ENCODE data around the gene LANCL1.
A peak's percentile ranks its signal among the peaks of the same experiment; 100 is the strongest.

LANCL1 gene

GRCh38 chr2:210476194-210477128 is at the start of gene LANCL1:
Gene LANCL1 (minus strand): TSS chr2:210476759. CDS start chr2:210476396, 363 bp downstream.
- peak; percentile 89 for DNase-seq (ENCODE audit: insufficient read length, low spot score)
- peak; percentile 23 for FAIRE-seq

- no peak for DNase-seq (ENCODE audit: insufficient read length, low spot score)
These were observed 48.0 kb upstream of the LANCL1 start for GRCh38 chr2:210524533-210524932.

GRCh38 chr2:210523650-210524289 is 47.2 kb upstream of the LANCL1 start:
- DNase-seq (ENCODE audit: insufficient read length, low spot score) (no peak), FAIRE-seq (no peak)

More at GRCh38 chr2:210524533-210524932, 48.0 kb upstream of the LANCL1 start:
- no peak for FAIRE-seq

- FAIRE-seq, result no peak
- no peak for DNase-seq (ENCODE audit: insufficient read length, low spot score)
These were observed 45.8 kb upstream of the LANCL1 start for GRCh38 chr2:210522399-210522798.

- no peak for FAIRE-seq
- no peak for DNase-seq (ENCODE audit: insufficient read length, low spot score)
These were observed 43.0 kb upstream of the LANCL1 start for GRCh38 chr2:210519594-210519993.

- DNase-seq (ENCODE audit: insufficient read length, low spot score), result no peak
- FAIRE-seq, result no peak
These were observed 40.7 kb upstream of the LANCL1 start for GRCh38 chr2:210517264-210517663.

GRCh38 chr2:210515911-210516310 is 39.4 kb upstream of the LANCL1 start:
- FAIRE-seq (no peak), DNase-seq (ENCODE audit: insufficient read length, low spot score) (no peak)

GRCh38 chr2:210503725-210504191 is 27.2 kb upstream of the LANCL1 start:
- no peak for FAIRE-seq
- no peak for DNase-seq (ENCODE audit: insufficient read length, low spot score)

- DNase-seq (ENCODE audit: insufficient read length, low spot score) (peak; percentile 29), FAIRE-seq (no peak)
These were observed 26.6 kb upstream of the LANCL1 start for GRCh38 chr2:210503001-210503623.

GRCh38 chr2:210496512-210496911 is 20.0 kb upstream of the LANCL1 start:
- no peak for FAIRE-seq
- no peak for DNase-seq (ENCODE audit: insufficient read length, low spot score)

GRCh38 chr2:210493528-210493927 is 17.0 kb upstream of the LANCL1 start:
- FAIRE-seq, result no peak
- no peak for DNase-seq (ENCODE audit: insufficient read length, low spot score)

GRCh38 chr2:210481601-210482175 is 5.1 kb upstream of the LANCL1 start:
- FAIRE-seq, result no peak

GRCh38 chr2:210480764-210481163 is 4.2 kb upstream of the LANCL1 start:
- DNase-seq (ENCODE audit: insufficient read length, low spot score) (no peak), FAIRE-seq (no peak)

More at GRCh38 chr2:210481601-210482175, 5.1 kb upstream of the LANCL1 start:
- DNase-seq (ENCODE audit: insufficient read length, low spot score), result no peak

- FAIRE-seq (peak; percentile 44), DNase-seq (ENCODE audit: insufficient read length, low spot score) (no peak)
These were observed 3.5 kb upstream of the LANCL1 start for GRCh38 chr2:210480079-210480478.

- DNase-seq (ENCODE audit: insufficient read length, low spot score) (no peak), FAIRE-seq (no peak)
These were observed 2.1 kb upstream of the LANCL1 start for GRCh38 chr2:210478661-210479060.

GRCh38 chr2:210477496-210477895 is 937 bp upstream of the LANCL1 start:
- DNase-seq (ENCODE audit: insufficient read length, low spot score) (peak; percentile 57), FAIRE-seq (no peak)

- no peak for DNase-seq (ENCODE audit: insufficient read length, low spot score)
- FAIRE-seq, result no peak
These were observed 853 bp downstream of the LANCL1 start for GRCh38 chr2:210475706-210476105.

- DNase-seq (ENCODE audit: insufficient read length, low spot score) (no peak), FAIRE-seq (no peak)
These were observed 1.8 kb downstream of the LANCL1 start for GRCh38 chr2:210474776-210475175.

- no peak for DNase-seq (ENCODE audit: insufficient read length, low spot score)
- no peak for FAIRE-seq
These were observed 15.2 kb downstream of the LANCL1 start for GRCh38 chr2:210461401-210461800.

- FAIRE-seq (no peak), DNase-seq (ENCODE audit: insufficient read length, low spot score) (no peak)
These were observed 16.0 kb downstream of the LANCL1 start for GRCh38 chr2:210460322-210461227.

All from HTR-8/SVneo (cell line).